HG02642 (cell line): ENCODE data around the gene LIMK2.
"Not testable (repeated sequence)": the region's sequence is repeated elsewhere in the genome, so short reads cannot be mapped to it uniquely, and the experiment has no call there.

Experiments
- ATAC-seq: cut with Tn5 transposase; IDR thresholded peaks from one replicate; pipeline ENCODE4 v1.9.1; 2021; ENCODE audit warnings: mild to moderate bottlenecking; ENCODE audit not compliant: unreplicated experiment, poor library complexity

The LIMK2 gene

GRCh38 chr22:31287818-31288495, 75.9 kb downstream of the LIMK2 start:
- no peak for ATAC-seq

GRCh38 chr22:31288496-31289240, 76.6 kb downstream of the LIMK2 start:
- no peak for ATAC-seq

GRCh38 chr22:31289344-31289743, 77.2 kb downstream of the LIMK2 start:
- no peak for ATAC-seq

GRCh38 chr22:31290494-31291471, 78.7 kb downstream of the LIMK2 start:
- peak; percentile 89 for ATAC-seq

- ATAC-seq, result peak; percentile 1
Observed at GRCh38 chr22:31291481-31292235, 79.6 kb downstream of the LIMK2 start.

- ATAC-seq, result peak; percentile 37
Observed at GRCh38 chr22:31292236-31292989, 80.3 kb downstream of the LIMK2 start, which contains the start of gene PIK3IP1. PIK3IP1 (minus strand) TSS chr22:31292488; CDS start chr22:31292344, 144 bp downstream.

GRCh38 chr22:31295360-31295759, 83.3 kb downstream of the LIMK2 start:
- no peak for ATAC-seq

- no peak for ATAC-seq
Observed at GRCh38 chr22:31295831-31296657, 83.9 kb downstream of the LIMK2 start.

- no peak for ATAC-seq
Observed at GRCh38 chr22:31300896-31301295, 88.8 kb downstream of the LIMK2 start.

- ATAC-seq, result no peak
Observed at GRCh38 chr22:31302006-31302405, 89.9 kb downstream of the LIMK2 start.

- no peak for ATAC-seq
Observed at GRCh38 chr22:31302537-31302936, 90.4 kb downstream of the LIMK2 start.

GRCh38 chr22:31305194-31305593, 93.1 kb downstream of the LIMK2 start:
- no peak for ATAC-seq

GRCh38 chr22:31308181-31308580, 96.1 kb downstream of the LIMK2 start:
- ATAC-seq, result no peak

- ATAC-seq, result no peak
Observed at GRCh38 chr22:31313366-31314147, 101.5 kb downstream of the LIMK2 start.

- not testable (repeated sequence) for ATAC-seq
Observed at GRCh38 chr22:31314220-31314619, 102.1 kb downstream of the LIMK2 start.

- no peak for ATAC-seq
Observed at GRCh38 chr22:31321421-31321820, 109.3 kb downstream of the LIMK2 start.
